GM18511 (cell line): ENCODE data around the gene LITAF.

Experiments
- ATAC-seq: cut with Tn5 transposase; IDR thresholded peaks from one replicate; pipeline ENCODE4 v1.9.1; 2021; ENCODE audit warnings: mild to moderate bottlenecking, moderate library complexity; ENCODE audit not compliant: unreplicated experiment

Gene LITAF

GRCh38 chr16:11586856-11587642 is at the start of gene LITAF:
Gene LITAF (minus strand): TSS chr16:11586919. CDS start chr16:11556730, 30,189 bp downstream.
- peak; percentile 63 for ATAC-seq

GRCh38 chr16:11636172-11636721 is 49.5 kb upstream of the LITAF start:
- no peak for ATAC-seq

- no peak for ATAC-seq
These were observed 49.0 kb upstream of the LITAF start for GRCh38 chr16:11635679-11636171.

GRCh38 chr16:11635113-11635652 is 48.5 kb upstream of the LITAF start:
- no peak for ATAC-seq

- no peak for ATAC-seq
These were observed 47.6 kb upstream of the LITAF start for GRCh38 chr16:11634312-11634711.

- no peak for ATAC-seq
These were observed 46.4 kb upstream of the LITAF start for GRCh38 chr16:11633113-11633512.

DNA sequence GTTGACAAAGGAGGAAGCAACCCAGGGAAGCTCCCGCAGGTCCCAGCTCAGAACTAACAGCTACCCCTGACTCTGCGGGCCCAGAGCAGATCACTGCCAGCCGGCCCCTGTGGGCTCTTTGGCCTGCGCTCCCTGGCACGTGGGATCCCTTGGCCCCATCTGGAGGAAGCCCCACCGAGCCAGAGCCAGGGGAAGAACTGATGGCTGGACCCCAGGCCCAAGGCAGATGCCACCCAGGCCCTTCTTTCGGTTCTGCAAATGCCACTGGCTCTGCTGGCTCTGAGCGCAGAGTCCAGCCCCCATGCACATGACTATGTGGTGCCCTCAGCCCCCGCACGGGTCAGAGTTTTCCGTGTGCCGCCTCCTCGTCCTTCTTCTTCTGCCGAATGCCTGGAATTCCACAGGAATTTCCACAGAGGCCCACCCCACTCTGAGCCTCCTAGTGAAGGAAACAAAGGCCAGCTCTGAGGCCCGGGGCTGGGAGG is 45.8 kb upstream of the LITAF start:
- no peak for ATAC-seq

DNA sequence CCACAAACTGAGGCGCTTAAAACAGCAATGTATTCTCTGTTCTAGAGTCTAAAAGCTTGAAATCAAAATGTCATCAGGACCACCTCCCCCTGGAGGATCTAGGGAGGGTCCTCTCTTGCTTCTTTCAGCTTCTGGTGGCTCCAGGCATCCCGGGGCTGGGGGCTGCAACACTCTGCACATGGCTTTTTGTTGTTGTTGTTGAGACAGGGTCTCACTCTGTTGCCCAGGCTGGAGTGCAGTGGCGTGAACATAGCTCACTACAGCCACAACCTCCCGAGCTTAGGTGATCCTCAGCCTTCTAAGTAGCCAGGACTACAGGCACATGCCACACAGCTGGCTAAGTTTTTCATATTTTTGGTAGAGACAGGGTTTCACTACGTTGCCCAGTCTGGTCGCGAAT is 44.5 kb upstream of the LITAF start:
- ATAC-seq, result no peak

DNA sequence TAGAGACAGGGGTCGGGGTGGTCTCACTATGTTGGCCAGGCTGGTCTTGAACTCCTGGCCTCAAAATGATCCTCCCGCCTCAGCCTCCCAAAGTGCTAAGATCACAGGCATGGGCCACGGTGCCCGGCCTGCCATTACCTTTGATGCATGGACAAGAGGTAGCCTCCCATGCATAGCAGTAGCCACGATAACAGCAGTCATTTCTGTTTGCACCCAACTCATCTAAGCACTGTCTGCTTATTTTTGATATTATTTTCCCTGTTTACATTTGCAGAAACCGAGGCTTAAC is 44.0 kb upstream of the LITAF start:
- no peak for ATAC-seq

DNA sequence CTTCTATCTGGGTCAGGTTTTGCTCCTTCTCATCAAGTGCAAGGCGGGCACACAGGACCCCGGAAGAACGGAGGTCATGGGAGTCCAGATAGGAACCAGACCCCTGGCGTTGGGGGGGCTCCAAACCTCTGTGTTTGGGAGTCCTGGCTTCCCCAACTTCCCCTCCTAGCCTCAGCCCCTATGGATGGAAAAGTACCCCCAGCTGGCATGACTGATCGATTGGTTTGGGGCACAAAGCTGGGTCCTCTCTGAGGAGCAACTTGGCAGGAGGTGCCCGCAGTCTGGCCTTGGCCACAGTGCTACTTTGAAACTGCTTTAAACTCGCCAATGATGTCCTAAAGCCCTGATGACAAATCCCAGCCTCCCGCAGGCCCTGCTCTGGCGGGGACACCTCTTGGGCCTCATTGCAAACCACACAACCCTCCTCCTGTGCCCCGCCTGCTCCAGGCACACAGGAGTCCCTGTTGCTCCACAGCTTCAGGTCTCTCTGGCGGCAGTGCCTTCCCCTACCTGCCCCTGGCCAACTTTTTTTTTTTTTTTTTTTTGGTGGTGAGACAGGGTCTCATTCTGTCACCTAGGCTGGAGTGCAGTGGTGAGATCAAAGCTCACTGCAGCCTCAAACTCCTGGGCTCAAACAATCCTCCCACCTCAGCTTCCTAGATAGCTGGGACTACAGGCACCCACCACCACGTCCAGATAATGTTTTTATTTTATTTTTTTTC is 43.5 kb upstream of the LITAF start:
- ATAC-seq, result no peak

DNA sequence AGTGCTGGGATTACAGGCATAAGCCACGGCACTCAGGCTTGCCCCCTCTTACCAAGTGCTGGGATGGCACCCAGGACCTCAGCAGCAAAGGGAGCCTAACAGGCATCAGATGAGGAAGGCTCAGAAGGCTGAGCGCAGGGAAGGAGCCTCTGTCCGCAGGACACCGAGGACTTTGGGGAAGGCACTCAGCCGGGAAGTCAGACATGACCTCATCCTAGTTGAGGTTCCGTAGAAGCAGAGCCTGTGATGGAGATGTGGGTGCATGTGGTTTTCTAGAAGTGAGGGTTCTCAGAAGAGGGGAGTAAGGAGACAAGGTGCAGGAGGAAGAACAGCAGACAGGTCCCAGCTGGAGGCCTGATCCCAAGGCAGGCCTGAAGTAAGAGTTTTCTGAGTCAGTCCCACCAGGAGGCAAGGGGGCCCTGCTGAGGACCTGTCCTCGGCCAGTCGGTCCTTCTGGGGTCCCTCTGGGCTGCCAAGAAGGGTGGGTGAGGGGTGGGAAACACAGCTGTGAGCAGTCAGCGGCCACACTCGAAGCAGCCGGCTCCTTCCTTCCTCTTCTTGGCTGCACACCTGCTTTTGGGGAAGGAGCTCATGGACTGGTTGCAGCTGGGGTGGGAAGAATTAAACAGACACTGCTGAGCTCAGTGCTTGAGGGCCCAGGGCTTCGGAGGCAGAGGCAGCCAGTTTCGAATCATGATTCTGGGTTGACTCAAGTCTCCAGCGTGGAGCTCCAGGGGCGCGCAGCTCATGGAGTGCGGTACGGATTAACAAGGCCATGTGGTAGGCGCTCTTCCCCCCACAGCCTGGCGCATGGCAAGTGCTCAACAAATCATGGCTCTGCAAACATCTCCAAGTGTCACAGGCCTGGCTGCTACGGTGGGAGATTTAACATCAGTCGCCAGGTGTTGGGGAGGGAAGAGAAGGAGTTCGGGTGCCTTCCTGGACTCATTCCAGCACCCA is 42.6 kb upstream of the LITAF start:
- no peak for ATAC-seq

- no peak for ATAC-seq
These were observed 41.2 kb upstream of the LITAF start for GRCh38 chr16:11627822-11628457.

- no peak for ATAC-seq
These were observed 40.6 kb upstream of the LITAF start for GRCh38 chr16:11627292-11627663.

GRCh38 chr16:11626657-11627291 is 40.1 kb upstream of the LITAF start:
- no peak for ATAC-seq

GRCh38 chr16:11625769-11626168 is 39.0 kb upstream of the LITAF start:
- no peak for ATAC-seq

DNA sequence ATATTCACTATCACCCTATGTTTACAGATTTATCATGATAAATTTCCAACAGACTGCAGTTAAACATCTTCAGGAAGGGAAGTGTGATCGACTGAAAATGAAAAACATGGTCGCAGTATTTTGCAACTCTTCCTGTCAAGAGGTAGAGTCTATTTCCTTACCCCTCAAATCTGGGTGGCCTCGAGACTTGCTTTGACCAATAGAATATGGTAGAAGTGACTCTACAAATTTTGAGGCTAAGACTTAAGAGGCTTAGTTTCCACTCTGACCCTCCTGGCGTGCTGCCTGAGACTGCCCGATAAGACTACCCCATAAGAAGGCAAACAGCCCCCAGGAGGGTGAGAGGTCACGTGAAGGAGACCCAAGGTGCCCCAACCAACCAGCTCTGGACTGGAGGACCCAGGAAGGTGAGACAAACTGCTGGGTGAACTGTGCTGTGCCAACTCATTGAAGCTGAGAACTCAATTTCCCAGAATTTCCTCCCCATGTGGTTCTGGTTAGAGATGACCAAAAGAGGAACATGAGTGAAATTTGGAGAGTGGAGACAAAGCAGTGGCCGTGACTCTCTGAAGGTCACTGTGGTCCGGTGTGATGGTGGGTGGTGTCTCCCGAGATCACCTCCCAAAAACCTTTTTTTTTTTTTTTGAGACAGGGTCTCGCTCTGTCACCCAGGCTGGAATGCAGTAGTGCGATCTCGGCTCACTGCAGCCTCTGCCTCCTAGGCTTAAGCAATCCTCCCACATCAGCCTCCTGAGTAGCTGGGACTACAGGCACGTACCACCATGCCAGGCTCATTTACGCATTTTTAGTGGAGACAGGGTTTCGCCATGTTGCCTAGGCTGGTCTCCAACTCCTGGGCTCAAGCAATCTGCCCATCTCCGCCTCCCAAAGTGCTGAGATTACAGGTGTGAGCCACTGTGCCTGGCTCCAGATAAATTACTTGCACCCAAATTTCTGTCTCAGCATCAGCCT is 38.2 kb upstream of the LITAF start:
- no peak for ATAC-seq

DNA sequence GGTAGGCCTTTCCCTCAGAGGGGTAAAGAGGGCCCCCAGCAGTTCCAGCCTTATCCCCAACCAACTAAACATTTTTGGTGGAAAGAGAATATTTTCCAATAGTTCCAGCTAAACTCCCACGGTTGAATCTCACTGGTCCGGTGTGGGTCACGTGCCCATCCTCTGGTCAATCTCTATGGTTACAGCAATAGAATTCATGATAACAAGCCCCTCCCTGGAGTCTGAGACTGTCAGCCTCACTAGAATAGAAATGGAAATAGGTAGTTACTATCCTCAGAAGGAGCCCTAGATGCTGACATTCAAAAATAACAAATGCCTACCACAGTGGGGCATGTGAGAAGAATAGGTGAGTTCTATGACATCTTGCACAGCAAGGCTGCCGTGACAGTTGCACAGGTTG is 37.5 kb upstream of the LITAF start:
- no peak for ATAC-seq

DNA sequence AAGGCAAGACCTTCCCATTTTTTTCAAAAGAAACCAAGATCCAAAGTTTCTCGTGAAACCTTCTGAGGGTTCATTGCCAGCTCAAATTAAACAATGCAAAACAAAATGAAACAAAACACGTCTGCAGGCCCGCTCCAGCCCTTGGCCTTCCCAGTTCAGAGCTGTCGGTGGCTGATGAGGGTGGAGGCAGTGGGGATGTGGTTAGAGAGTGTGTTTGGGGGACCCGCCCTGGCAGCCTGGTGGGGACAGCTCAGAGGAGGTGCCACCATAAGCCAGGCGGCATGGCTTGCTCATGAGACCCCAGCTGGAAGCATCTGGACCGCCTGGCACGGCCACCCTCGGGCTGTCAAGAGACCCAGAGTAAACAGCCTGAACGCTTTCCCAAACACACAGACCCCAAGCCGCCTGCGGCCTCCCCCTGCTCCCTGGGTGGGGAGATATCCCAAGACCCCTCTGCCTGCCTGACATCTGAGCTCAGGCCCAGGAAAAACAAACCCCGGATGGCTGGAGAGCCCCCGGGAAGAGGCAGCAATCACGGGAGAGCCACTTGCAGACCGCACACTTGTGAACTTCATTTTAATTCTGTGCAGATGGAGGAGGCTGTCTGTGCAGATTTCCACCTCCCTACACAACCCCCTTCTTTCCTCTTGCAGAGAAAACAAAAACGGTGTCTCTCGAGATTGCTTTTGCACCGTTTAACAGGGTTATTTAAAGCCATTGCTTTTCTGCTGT is 35.4 kb upstream of the LITAF start:
- no peak for ATAC-seq
